NOMO-1 treated with dmso at 0.1 percent for 144 hours (cell line): ENCODE measurements around the gene C1orf115.
"Not testable (repeated sequence)": the region's sequence is repeated elsewhere in the genome, so short reads cannot be mapped to it uniquely, and the experiment has no call there.

Experiments
- DNase-seq: peaks from one replicate; lab custom pipeline; 2025; ENCODE audit not compliant: unreplicated experiment; lab: John Stamatoyannopoulos, UW

C1orf115 gene

DNA sequence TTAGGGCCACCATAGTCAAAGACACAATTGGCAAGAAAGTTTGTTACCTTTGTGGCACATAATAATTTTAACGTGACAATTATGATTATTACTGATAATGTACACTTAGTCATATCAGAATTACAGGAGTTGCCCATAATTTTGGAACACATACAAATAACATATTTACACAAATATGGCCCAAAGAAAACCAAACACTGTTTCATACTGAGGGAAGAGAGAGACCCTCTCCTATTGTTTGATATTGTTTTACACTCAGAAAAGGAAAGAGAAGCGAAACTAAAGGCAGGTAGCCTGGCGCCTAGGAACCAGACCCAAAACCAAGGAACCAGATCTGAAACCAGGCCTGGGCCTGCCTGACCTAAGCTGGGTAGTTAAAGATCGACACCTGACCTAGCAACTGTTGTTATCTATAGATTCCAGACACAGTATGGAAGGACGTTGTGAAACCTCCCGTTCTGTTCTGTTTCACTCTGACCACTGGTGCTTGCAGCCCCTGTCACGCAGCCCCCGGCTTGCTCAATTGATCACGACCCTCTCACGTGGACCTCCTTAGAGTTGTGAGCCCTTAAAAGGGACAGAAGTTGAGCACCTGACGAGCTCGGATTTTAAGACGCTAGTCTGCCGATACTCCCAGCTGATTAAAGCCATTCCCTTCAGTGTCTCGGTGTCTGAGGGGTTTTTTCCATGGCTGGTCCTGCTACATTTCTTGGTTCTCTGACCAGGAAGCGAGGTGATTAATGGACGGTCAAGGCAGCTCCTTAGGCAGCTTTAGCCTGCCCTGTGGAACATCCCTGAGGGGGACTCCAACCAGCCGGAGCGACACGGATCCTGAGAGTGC, 27.9 kb downstream of the C1orf115 start:
- DNase-seq: no peak

- DNase-seq: not testable (repeated sequence)
These were observed 31.1 kb downstream of the C1orf115 start for GRCh38 chr1:220721266-220721665.

GRCh38 chr1:220726634-220727033, 36.5 kb downstream of the C1orf115 start:
- DNase-seq: no peak

DNA sequence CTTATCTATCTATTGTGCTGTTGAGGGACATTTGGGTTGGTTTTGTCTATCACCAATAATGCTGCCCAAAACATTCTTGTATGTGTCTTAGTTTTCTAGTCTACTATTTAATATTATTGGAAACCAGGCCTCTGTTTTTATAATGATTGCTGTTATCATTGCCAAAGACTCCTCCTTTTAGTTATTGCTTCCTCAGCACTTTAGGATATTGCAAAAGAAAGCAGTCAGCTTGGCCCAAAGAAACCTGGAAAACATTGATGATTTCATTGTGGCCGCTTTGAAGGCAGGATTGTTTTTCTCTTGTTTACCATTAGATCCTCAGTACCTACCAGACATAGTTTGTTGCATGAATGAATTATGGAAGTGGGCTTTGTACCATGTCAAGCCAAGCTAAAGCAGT, 37.4 kb downstream of the C1orf115 start:
- no peak for DNase-seq

- DNase-seq: no peak
These were observed 40.3 kb downstream of the C1orf115 start for GRCh38 chr1:220730486-220730885.

DNA sequence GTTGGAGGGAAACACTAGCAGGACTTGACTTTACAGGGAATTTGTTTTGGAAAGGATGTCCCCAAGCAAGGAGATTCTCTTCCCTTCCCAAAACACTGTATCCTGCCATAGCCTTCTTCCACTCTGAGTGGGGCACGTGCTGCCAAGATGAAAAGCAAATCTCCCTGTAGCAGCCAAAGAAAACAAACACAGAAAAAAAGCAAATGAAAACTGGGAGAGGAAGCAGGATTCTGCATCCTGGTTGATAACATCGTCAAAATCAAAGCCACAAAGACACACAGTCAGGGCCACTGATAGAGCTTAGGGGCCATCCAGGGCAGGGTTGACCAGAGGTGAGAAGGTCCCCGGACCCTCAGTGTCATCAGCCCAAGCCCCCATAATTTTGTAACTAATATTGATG, 42.0 kb downstream of the C1orf115 start:
- DNase-seq: no peak

- no peak for DNase-seq
These were observed 42.5 kb downstream of the C1orf115 start for GRCh38 chr1:220732621-220733020.

DNA sequence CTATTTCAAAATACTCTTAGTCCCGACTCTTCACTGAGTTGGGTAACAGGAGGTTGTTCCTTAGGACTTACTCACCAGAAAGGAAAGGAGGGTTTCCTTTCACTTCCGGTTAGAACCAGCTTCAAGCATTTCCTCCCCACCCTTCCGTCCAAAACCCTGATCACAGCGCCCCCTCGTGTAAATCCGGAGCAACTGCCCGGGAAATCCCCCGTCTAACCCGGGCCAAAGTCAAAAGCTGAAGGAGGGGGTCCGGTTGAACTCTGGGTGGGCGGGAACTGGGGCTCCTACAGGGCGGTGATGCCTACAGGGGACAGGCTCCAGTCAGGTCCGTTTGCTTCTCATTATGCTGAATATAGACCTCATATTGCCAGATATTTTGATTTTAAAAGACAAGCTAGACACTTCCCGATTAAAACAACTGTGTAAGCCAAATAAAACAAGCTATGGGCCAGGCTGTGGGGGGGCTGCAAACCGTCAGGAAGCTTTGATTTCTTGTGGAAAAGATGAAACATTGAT, 43.0 kb downstream of the C1orf115 start:
- DNase-seq: peak; percentile 69

DNA sequence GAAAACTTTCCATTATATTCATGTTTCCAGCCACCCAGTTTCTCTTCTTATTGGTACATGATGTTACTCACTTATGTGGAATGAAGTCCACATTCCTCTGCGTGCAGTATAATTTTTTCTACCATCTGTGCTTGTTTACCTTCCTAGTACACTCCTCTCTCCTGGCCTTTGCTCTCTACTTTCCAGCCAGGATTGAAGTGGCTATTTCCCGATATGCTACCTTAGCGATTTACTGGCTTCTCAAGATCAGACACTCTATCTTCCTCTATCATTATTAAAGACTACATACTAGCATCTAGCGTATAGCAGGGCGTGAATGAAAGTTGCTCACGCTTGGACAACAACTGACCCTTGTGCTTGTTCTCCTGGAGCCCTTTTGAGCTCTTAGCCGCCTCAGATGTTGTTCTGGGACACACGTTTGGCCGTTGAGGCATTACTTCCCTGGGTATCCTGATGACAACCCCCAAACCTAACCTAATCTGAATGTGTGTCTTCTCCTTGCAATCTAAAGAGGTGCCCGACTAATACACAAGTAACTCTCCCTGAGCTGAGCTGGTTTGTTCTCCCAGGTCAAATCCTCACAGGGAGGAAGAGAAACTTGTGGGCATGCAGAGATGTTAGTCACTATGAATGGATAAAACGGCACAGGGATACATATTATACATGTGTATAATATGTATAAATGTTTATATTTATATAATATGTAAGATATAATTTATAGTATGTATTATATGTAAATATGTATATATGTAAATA, 44.6 kb downstream of the C1orf115 start:
- DNase-seq: no peak

DNA sequence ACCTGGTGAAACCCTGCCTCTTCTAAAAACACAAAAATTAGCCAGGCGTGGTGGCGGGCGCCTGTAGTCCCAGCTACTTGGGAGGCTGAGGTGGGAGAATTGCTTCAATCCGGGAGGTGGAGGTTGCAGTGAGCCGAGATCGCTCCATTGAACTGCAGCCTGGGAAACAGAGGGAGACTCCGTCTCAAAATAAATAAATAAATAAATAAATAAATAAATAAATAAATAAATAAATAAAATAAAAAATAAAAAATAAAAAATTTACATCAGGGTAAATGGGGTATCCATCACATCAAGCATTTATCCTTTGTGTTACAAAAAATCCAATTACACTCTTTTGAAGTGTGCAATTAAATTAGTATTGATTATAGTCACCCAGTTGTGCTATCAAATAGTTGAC, 46.1 kb downstream of the C1orf115 start:
- not testable (repeated sequence) for DNase-seq

DNA sequence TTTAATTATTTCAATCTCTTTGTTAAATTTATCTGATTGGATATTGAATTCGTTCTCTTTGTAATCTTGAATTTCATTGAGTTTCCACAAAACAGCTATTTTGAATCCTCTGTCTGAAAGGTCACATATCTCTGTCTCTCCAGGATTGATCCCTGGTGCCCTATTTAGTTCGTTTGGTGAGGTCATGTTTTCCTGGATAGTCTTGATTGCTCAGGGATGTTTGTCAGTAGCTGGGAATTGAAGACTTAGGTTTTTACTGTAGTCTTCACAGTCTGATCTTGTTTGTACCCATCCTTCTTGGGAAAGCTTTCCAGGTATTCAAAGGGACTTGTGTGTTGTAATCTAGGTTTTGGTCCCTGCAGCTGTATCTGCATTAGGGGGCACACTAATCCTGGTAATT, 51.2 kb downstream of the C1orf115 start:
- no peak for DNase-seq

DNA sequence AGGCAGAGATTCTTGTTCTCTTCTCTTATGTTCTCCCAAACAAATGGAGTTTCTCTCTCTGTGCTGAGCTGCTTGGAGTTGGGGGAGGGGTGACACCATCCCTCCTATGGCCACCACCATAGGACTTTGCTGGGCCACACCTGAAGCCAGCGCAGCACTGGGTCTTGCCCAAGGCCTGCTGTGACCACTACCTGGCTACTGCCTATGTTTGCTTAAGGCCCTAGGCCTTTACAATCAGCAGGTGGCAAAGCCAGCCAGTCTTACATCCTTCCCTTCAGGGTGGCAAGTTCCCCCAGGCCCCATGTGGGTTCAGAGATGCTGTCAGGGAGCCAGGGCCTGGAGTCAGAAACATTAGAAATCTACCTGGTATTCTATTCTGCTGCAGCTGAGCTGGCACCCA, 51.7 kb downstream of the C1orf115 start:
- no peak for DNase-seq

DNA sequence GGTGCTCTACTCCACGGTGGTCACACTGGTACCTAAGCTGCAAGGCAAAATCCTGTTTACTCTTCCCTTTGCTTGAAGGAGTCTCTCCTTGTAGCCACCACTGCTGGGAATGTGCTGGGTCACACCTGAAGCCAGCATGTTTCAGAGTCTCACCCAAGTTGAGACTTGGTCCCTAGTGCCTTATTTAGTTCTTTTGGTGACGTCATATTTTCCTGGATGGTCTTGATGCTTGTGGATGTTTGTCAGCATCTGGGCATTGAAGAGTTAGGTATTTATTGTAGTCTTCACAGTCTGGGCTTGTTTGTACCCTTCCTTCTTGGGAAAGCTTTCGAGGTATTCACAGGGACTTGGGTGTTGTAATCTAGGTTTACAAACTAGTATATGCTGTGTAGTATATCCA, 52.4 kb downstream of the C1orf115 start:
- DNase-seq: no peak

- DNase-seq: no peak
These were observed 56.7 kb downstream of the C1orf115 start for GRCh38 chr1:220746851-220747250.

DNA sequence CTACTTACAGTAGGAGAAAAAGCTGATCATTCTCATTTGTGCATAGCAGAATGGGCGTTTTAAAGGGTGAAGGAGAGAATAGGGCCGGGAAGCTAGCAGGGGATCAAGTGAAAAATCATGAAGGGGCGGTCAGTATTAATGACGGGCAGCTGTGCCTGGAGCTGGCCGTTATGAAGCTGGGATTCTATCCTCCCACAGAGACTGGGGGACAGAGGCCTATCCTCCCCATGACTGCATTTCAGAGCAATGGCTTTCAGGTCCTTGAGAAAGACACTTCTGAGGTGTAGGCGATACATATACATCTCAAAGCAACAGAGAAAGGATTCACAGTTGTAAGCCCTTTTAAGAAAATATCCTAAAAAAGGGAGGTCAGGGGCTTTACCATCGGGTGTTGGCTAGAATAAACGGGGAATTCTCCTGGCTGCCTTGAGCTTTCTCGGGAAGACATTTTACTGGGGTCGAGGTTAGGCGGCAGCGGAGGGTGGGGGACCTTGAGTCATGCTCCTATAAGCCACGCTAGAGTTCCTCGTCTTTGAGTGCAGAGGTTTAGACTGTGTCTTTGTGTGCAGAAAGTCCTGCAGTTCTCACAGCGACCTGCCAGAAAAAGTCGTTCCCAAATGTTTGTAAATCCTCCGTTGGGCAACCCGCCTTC, 57.4 kb downstream of the C1orf115 start:
- no peak for DNase-seq

- DNase-seq: peak; percentile 87
These were observed 58.1 kb downstream of the C1orf115 start, which contains the start of gene MTARC2 for GRCh38 chr1:220748089-220748934. MTARC2 (plus strand) TSS chr1:220748322; CDS start chr1:220748532, 210 bp downstream.
